ENCODE data around the gene CADM1. TPM values are rescaled to one million over a fixed set of nuclear protein-coding genes. Genes with fewer than 3 reads are reported as not detected.

Gene CADM1
- total and polyA plus RNA-seq, 10 of the 15 experiments (the other 5 are each of a cell fraction or from before 2014, with no cell fraction given), result 0.03 to 0.48 (median 0.15) TPM; not detected in 3

GRCh38 chr11:115488945-115489344 is 15.3 kb downstream of the CADM1 start:
- no peak for ATAC-seq
- ChIA-PET RAD21 (ENCODE audit: unreplicated experiment) (no interaction called here), SMC1A (ENCODE audit: uncharacterized antibody, unreplicated experiment) (no interaction called here), CTCF (no interaction called here), POLR2A (no interaction called here)
- BruUV-seq (replicated peaks), result no TSS peak
- Histone ChIP-seq H3K4me1 (ENCODE audit: control insufficient read depth, insufficient read depth, low read length) (no peaks in the 10 kb centered on the region), H4K20me1 (ENCODE audit: control insufficient read depth, insufficient read depth) (no peaks in the 10 kb centered on the region), H3K36me3 (ENCODE audit: control insufficient read depth in 2 of 2, insufficient read depth in 2 of 2, low read length in 1 of 2) (no peaks in the 10 kb centered on the region), H3K4me3 (no peak overlapping the region), H3K79me2 (ENCODE audit: control insufficient read depth, insufficient read depth, low read length) (no peaks in the 10 kb centered on the region), H3K27ac (ENCODE audit: control insufficient read depth, insufficient read depth) (no peak overlapping the region), H3K4me2 (ENCODE audit: control insufficient read depth, insufficient read depth) (no peak overlapping the region), H3K27me3 (replicated peaks in 1 of 2; ENCODE audit: control insufficient read depth in 2 of 2, insufficient read depth in 2 of 2, low read length in 1 of 2) (peaks cover 0 to 10% of the 10 kb centered on the region in 2 experiments; a peak in 1 of 4 replicates), H3K9ac (ENCODE audit: control insufficient read depth, insufficient read depth, low read length) (no peak overlapping the region), H2AFZ (ENCODE audit: control insufficient read depth, low read depth, low read length) (no peak overlapping the region), H3K9me3 (replicated peaks; ENCODE audit: control insufficient read depth, insufficient read depth, low read length) (no peaks in the 10 kb centered on the region; the same call in 2 of the 3 replicates)
- intact Hi-C loops (cut with micrococcal nuclease; ENCODE audit: unreplicated experiment) (no loop called here), in situ Hi-C loops (cut with MboI) (no loop called here)
- DNase-seq (ENCODE audit: low read depth, low spot score), result no peak
- no peak for TF ChIP-seq ZNF24 (IDR thresholded peaks at IDR 0.05)
- TF ChIP-seq SMAD1 (IDR thresholded peaks at IDR 0.05; ENCODE audit: low read depth, partially characterized antibody), result no peak
- TF ChIP-seq ZBTB40 (IDR thresholded peaks at IDR 0.05; ENCODE audit: borderline replicate concordance), result no peak
- no peak for TF ChIP-seq RBBP5 (conservative IDR thresholded peaks at IDR 0.05)
- no peak for TF ChIP-seq ZBED1 (IDR thresholded peaks at IDR 0.05; ENCODE audit: borderline replicate concordance)
- no peak for TF ChIP-seq TARDBP (IDR thresholded peaks at IDR 0.05; ENCODE audit: borderline replicate concordance)
- TF ChIP-seq FOXK2 (IDR thresholded peaks at IDR 0.05), result no peak
- no peak for TF ChIP-seq NFYB (IDR thresholded peaks at IDR 0.05; ENCODE audit: insufficient read depth, low read depth, low read length)
- TF ChIP-seq HSF1 (IDR thresholded peaks at IDR 0.05; ENCODE audit: low read depth, low read length), result no peak
- TF ChIP-seq MXI1 (IDR thresholded peaks at IDR 0.05; ENCODE audit: low read depth, low read length), result no peak
- TF ChIP-seq CREB1 (IDR thresholded peaks at IDR 0.05; ENCODE audit: low read depth), result no peak
- no peak for TF ChIP-seq SIN3A (IDR thresholded peaks at IDR 0.05; ENCODE audit: low read depth, low read length)
- no peak for TF ChIP-seq MYB (IDR thresholded peaks at IDR 0.05; ENCODE audit: borderline replicate concordance, low read depth, low read length)
- no peak for TF ChIP-seq SREBF1 (IDR thresholded peaks at IDR 0.05; ENCODE audit: low read length)
- no peak for TF ChIP-seq ZBTB4 (CRISPR knock-in tag; IDR thresholded peaks at IDR 0.05)
- TF ChIP-seq ELK1 (IDR thresholded peaks at IDR 0.05; ENCODE audit: low read depth, low read length), result no peak
- FAIRE-seq, result no peak
- 16% methylated on average over 3 of the region's 3 CpGs for WGBS (ENCODE audit: insufficient coverage, insufficient replicate concordance, low lambda C conversion rate, missing lambda C conversion rate)
